Peyer's patch (tissue), 4 donors: Measurements from ENCODE around the gene EIF2S2.

Experiments
- POLR2A ChIP-seq, 2 donors: fragments of 450-650 bp; IDR thresholded peaks; one replicate each; pipeline ENCODE4 v1.5.1; 2017; ENCODE audit warnings: antibody characterized with exemption in 2 of 2, mild to moderate bottlenecking in 2 of 2, moderate library complexity in 2 of 2
- TF ChIP-seq, protein P1 (sequence below), 6 experiments: fragments of 450-650 bp in 4 of 6; fragments of 200-600 bp in 2 of 6; sonication (generic) in 1 of 6; IDR thresholded peaks; one replicate each; pipeline ENCODE4 v1.5.1; 2017 to 2019; ENCODE audit warnings: antibody characterized with exemption in 6 of 6, mild to moderate bottlenecking in 3 of 6, moderate library complexity in 1 of 6

- TF ChIP-seq, protein P1, sequence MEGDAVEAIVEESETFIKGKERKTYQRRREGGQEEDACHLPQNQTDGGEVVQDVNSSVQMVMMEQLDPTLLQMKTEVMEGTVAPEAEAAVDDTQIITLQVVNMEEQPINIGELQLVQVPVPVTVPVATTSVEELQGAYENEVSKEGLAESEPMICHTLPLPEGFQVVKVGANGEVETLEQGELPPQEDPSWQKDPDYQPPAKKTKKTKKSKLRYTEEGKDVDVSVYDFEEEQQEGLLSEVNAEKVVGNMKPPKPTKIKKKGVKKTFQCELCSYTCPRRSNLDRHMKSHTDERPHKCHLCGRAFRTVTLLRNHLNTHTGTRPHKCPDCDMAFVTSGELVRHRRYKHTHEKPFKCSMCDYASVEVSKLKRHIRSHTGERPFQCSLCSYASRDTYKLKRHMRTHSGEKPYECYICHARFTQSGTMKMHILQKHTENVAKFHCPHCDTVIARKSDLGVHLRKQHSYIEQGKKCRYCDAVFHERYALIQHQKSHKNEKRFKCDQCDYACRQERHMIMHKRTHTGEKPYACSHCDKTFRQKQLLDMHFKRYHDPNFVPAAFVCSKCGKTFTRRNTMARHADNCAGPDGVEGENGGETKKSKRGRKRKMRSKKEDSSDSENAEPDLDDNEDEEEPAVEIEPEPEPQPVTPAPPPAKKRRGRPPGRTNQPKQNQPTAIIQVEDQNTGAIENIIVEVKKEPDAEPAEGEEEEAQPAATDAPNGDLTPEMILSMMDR (IDR thresholded peaks at IDR 0.05), result no peak
- no peak for TF ChIP-seq POLR2A (IDR thresholded peaks at IDR 0.05)
Observed at GRCh38 chr20:34095825-34096224, 16.2 kb downstream of the EIF2S2 start.
